Dedifferentiated amniotic fluid mesenchymal stem cell (primary cell): ENCODE measurements around the gene CYP2E1.
"Not testable (repeated sequence)": the region's sequence is repeated elsewhere in the genome, so short reads cannot be mapped to it uniquely, and the experiment has no call there.

ENCODE experiments used
- DNase-seq: peaks from one replicate; pipeline ENCODE4 v3.0.0-alpha.2; 2016; ENCODE audit errors: extremely low spot score

Gene CYP2E1

DNA sequence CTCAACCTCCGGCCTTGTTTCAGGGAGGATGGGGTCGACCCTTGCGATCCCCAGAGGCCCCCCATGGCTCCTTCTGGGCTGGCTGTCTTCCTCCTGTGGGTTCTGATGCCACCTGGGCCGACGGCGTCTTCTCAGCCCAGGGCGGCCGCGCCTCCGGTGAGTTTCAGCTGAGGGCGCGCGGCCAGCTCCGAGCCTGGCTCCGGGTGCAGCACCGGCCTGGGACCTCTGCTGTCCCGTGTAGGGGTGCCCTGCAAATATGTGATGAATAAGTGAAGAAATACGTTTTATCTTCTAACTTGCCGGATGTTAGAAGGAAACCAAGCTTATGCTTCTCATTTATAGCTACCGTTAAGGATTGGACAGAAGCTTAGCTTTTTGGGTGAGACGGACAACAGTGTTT, 42.6 kb downstream of the CYP2E1 start:
- DNase-seq, result not testable (repeated sequence)

DNA sequence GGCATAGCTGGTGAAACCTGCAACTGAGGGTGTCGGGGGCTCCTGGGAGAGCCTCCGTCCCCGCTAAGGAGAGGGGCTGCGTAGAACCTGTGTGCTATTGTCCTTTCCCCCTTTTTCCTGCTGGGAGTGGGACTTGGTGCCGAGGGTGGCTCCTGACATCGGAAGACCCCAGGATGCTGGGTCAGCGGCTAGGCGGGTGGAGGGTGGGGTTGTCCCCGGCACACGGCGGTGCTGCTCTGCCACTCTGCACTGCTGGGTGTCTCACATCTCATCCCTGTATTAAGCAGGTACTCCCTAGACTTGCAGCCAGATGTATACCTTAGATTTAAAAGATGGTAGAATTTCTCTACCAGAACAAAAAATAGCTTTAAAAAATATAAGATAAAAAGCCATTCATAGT, 44.9 kb downstream of the CYP2E1 start:
- not testable (repeated sequence) for DNase-seq

DNA sequence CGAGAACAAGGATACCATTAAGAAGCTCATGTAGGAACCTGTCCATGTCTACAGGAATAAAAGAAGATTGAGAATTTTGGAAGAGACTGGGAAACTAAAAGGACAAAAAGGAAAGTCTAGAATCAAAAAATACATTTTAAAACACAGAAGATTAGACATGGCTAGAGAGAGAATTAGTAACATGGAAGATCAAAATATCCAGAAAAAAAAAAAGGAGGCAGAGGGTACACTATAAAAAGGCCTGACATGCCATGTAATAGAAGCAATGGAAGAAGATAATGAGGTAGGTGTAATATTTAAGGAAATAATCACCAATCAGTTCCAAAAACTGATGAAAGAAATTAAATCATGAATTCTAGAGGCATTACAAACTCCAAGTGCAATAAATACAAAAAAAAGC, 46.3 kb downstream of the CYP2E1 start:
- not testable (repeated sequence) for DNase-seq

DNA sequence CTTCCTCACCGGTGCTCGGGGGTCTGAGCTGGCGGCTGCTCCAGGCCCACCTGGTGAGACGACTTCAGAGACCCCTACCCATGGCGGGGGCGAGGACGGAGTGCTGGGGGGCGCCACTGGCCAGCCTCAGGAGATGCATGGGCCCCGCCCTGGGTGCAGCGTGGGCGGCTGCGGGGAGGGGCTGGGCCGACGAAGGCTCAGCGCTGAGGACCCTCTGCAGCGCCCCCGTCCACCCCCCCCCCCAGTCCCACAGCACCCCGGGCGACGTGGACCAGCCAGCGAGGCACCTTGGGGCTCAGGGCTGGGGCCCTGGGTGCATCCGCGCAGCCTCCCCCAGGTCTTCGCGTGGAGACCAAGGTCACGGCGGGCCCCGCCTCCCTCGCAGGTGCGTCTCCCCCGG, 49.9 kb downstream of the CYP2E1 start:
- not testable (repeated sequence) for DNase-seq
